ENCODE results near the gene PRDM15.

GRCh38 chr21:41879190-41879998, at the start of gene PRDM15:
- TF ChIP-seq TAF1 (IDR thresholded peaks at IDR 0.05; ENCODE audit: low read depth), result peak; percentile 61
- TF ChIP-seq TCF12 (IDR thresholded peaks at IDR 0.05; ENCODE audit: low read depth), result 0 out of 2 replicates have a peak, but pooled peaks have one; percentile 50
- no peak for TF ChIP-seq TEAD4 (IDR thresholded peaks at IDR 0.05)
- peak; percentile 78 for TF ChIP-seq MAX (IDR thresholded peaks at IDR 0.05)
- TF ChIP-seq REST (IDR thresholded peaks at IDR 0.05; ENCODE audit: low read depth), result no peak
- no peak for TF ChIP-seq CEBPB (IDR thresholded peaks at IDR 0.05)
- no peak; the same call in 1 of the 2 replicates for TF ChIP-seq YY1 (IDR thresholded peaks at IDR 0.05; ENCODE audit: low read depth)
- TF ChIP-seq EP300 (IDR thresholded peaks at IDR 0.05; ENCODE audit: borderline replicate concordance), result no peak
- peak; percentile 95 for TF ChIP-seq EGR1 (IDR thresholded peaks at IDR 0.05)

Measured in Ishikawa (cell line).